PC-3 (cell line): Measurements from ENCODE around the gene DNAH3. TPM values are rescaled to one million over a fixed set of nuclear protein-coding genes. Genes with fewer than 3 reads are reported as not detected.

Source experiments
- ATAC-seq: fragments of 200-7000 bp; cut with Tn5 transposase; 2 replicates; pipeline ENCODE4 v1.9.1; 2020; ENCODE audit warnings: mild to moderate bottlenecking, moderate library complexity
- BruUV-seq: library from RNA; stranded (reverse); fragments of 400-500 nt; replicated peaks from 2 replicates; lab custom pipeline; 2021; lab: Mats Ljungman, UMichigan
- CTCF ChIA-PET: fragments of 300-600 bp; sonication (Branson Sonifier 250); formaldehyde crosslinking; loops from one replicate; lab custom pipeline; 2022; ENCODE audit warnings: antibody characterized with exemption; lab: Charles Lee
- POLR2A ChIA-PET: fragments of 300-600 bp; sonication (Branson Sonifier 250); formaldehyde crosslinking; loops from one replicate; lab custom pipeline; 2022; ENCODE audit warnings: antibody characterized with exemption; ENCODE audit not compliant: unreplicated experiment; lab: Charles Lee
- DNase-seq: peaks from one replicate; pipeline ENCODE4 v3.0.0-alpha.2; 2015
- H2AFZ ChIP-seq: fragments of 300-600 bp; sonication (generic); 2 replicates; pipeline ENCODE4 v1.6.0; 2016; ENCODE audit warnings: antibody characterized with exemption, low read length
- H3F3A ChIP-seq: fragments of 300-600 bp; sonication (generic); one replicate; pipeline ENCODE4 v1.6.0; 2017; ENCODE audit warnings: antibody characterized with exemption, low read length, control low read depth, mild to moderate bottlenecking; ENCODE audit not compliant: unreplicated experiment
- H3K27ac ChIP-seq: fragments of 300-600 bp; sonication (generic); 2 replicates; pipeline ENCODE4 v1.5.1; 2016; ENCODE audit warnings: mild to moderate bottlenecking, low read length
- H3K27me3 ChIP-seq: fragments of 300-600 bp; sonication (generic); 2 replicates; pipeline ENCODE4 v1.6.1; 2016; ENCODE audit warnings: low read length, mixed read lengths
- H3K36me3 ChIP-seq: fragments of 300-600 bp; sonication (generic); 2 replicates; pipeline ENCODE4 v1.6.1; 2016; ENCODE audit warnings: low read depth, mixed run types, low read length, mixed read lengths
- H3K4me1 ChIP-seq: fragments of 300-600 bp; sonication (generic); 2 replicates; pipeline ENCODE4 v1.5.1; 2016; ENCODE audit warnings: low read length; ENCODE audit not compliant: insufficient read depth
- H3K4me2 ChIP-seq: fragments of 300-600 bp; sonication (generic); 2 replicates; pipeline ENCODE4 v1.6.0; 2016; ENCODE audit warnings: low read length
- H3K4me3 ChIP-seq: fragments of 300-600 bp; sonication (generic); 2 replicates; pipeline ENCODE4 v1.5.1; 2016; ENCODE audit warnings: mild to moderate bottlenecking, low read length, mixed read lengths
- H3K79me2 ChIP-seq: fragments of 300-600 bp; sonication (generic); 2 replicates; pipeline ENCODE4 v1.6.1; 2017; ENCODE audit warnings: low read length, mixed read lengths
- H3K9ac ChIP-seq: fragments of 300-600 bp; sonication (generic); 2 replicates; pipeline ENCODE4 v1.6.0; 2016; ENCODE audit warnings: mild to moderate bottlenecking, low read length
- H3K9me2 ChIP-seq: fragments of 300-600 bp; sonication (generic); replicated peaks from 2 replicates; pipeline ENCODE4 v1.6.1; 2016; ENCODE audit warnings: mixed run types, low read length, mixed read lengths
- H3K9me3 ChIP-seq: fragments of 300-600 bp; sonication (generic); 2 replicates; pipeline ENCODE4 v1.6.1; 2016; ENCODE audit warnings: low read length, mixed read lengths
- H4K20me1 ChIP-seq: fragments of 300-600 bp; sonication (generic); 2 replicates; pipeline ENCODE4 v1.6.1; 2016; ENCODE audit warnings: low read length, mixed read lengths
- CTCF ChIP-seq: fragments of 300-600 bp; sonication (generic); conservative IDR thresholded peaks from 2 replicates; pipeline ENCODE4 v1.5.1; 2017; ENCODE audit warnings: antibody characterized with exemption, low read depth, mild to moderate bottlenecking, low read length
- EZH2 ChIP-seq: fragments of 300-600 bp; sonication (generic); IDR thresholded peaks from one replicate; pipeline ENCODE4 v1.6.1; 2017; ENCODE audit warnings: antibody characterized with exemption, mild to moderate bottlenecking, low read length; ENCODE audit not compliant: unreplicated experiment
- EZH2phosphoT487 ChIP-seq: fragments of 300-600 bp; sonication (generic); IDR thresholded peaks from 2 replicates; pipeline ENCODE4 v1.6.1; 2018; ENCODE audit warnings: mild to moderate bottlenecking, antibody characterized with exemption, low read length, borderline replicate concordance
- intact Hi-C: fragments of 100-400 bp; cut with micrococcal nuclease; formaldehyde crosslinking; loops from 2 replicates; pipeline ENCODE4 v1.9.0; 2023
- total RNA-seq: library from RNA; depleted of rRNA; stranded (reverse); fragments of >200 nt; gene quantifications from 2 replicates; pipeline ENCODE4 v1.2.3, GENCODE V29; 2014

The DNAH3 gene
- total RNA-seq, 1 experiment from 2014 or later, result 0.11 TPM

DNA sequence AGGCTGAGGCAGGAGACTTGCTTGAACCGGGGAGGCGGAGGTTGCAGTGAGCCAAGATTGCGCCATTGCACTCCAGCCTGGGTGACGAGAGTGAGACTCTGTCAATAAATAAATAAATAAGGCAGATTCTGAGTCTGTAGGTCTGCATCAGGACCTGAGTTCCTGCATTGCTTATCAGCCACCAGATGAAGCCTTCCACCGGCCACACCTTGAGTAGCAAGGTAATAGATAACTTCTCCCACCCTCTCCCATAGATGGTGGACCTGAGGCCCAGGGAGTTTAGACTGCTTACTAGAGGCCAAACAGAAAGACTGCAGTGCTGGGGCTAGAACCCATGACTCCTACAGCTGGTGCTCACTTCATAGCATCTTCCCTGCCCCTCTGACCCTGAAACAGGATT, 38.7 kb upstream of the DNAH3 start:
- no peak for ATAC-seq
- no peak overlapping the region for H2AFZ ChIP-seq
- POLR2A ChIA-PET, result no interaction called here
- no TSS peak for BruUV-seq
- CTCF ChIA-PET, result interaction anchor here (1.1 to 2.2 kb wide), 4 partner anchors 23 to 111 kb away, joined by 5 to 10 read pairs (median 8); partner anchors contain the start of gene LDAF1
- peaks cover 11% of the 10 kb centered on the region for H3K4me1 ChIP-seq
- no peaks in the 10 kb centered on the region for H3K79me2 ChIP-seq
- no peak overlapping the region for H3K9ac ChIP-seq
- H3K9me3 ChIP-seq, result no peaks in the 10 kb centered on the region
- no peak overlapping the region for H3K27ac ChIP-seq
- no peaks in the 10 kb centered on the region for H3K9me2 ChIP-seq
- no peaks in the 10 kb centered on the region for H4K20me1 ChIP-seq
- intact Hi-C loops, result loop anchor here (5.0 kb wide), 2 partner anchors 88 to 113 kb away; partner anchors contain the start of gene CRYM
- TF ChIP-seq CTCF (no peak), EZH2phosphoT487 (no peak), EZH2 (no peak)
- no peak overlapping the region for H3K4me3 ChIP-seq
- no peaks in the 10 kb centered on the region for H3K27me3 ChIP-seq
- no peak overlapping the region for H3K4me2 ChIP-seq
- H3F3A ChIP-seq, result no peaks in the 10 kb centered on the region
- no peak for DNase-seq
- H3K36me3 ChIP-seq, result no peaks in the 10 kb centered on the region

DNA sequence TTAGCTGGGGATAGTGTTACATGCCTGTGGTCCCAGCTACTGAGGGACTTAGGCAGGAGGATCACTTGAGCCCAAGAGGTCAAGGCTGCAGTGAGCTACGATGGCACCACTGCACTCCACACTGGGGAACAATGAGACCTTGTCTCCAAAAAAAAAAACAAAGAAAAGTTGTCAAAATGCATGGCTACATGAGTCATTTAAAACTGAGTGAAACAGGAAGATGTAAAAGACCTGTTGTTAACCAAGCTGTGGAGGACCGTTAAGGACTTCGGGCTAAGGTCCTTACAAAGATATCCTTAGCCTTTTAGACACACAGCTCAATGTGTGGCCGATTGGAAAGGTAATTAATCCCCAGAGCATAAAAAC, 35.7 kb upstream of the DNAH3 start:
- Histone ChIP-seq H2AFZ (no peak overlapping the region), H3K79me2 (no peaks in the 10 kb centered on the region), H3K9me3 (no peaks in the 10 kb centered on the region), H4K20me1 (no peaks in the 10 kb centered on the region), H3K9ac (no peak overlapping the region), H3K36me3 (peaks cover 2% of the 10 kb centered on the region), H3K4me1 (peaks cover 11% of the 10 kb centered on the region), H3K4me2 (no peak overlapping the region), H3K4me3 (no peak overlapping the region), H3K27ac (no peak overlapping the region), H3K27me3 (no peaks in the 10 kb centered on the region), H3F3A (no peaks in the 10 kb centered on the region), H3K9me2 (no peaks in the 10 kb centered on the region)
- intact Hi-C loops, result loop anchor here (5.0 kb wide), 2 partner anchors 91 to 116 kb away; partner anchors contain the start of gene CRYM
- no peak for TF ChIP-seq CTCF
- TF ChIP-seq EZH2phosphoT487, result no peak
- TF ChIP-seq EZH2, result no peak
- no TSS peak for BruUV-seq
- DNase-seq (no peak), ATAC-seq (no peak)
- POLR2A ChIA-PET, result interaction anchor here (0.6 kb wide), 1 partner anchor 9 kb away, joined by 6 read pairs; no protein-coding TSS in a partner anchor
- CTCF ChIA-PET, result interaction anchor here (0.7 kb wide), 2 partner anchors 19 to 67 kb away, joined by 3 to 9 read pairs; no protein-coding TSS in a partner anchor

- Histone ChIP-seq H3F3A (no peaks in the 10 kb centered on the region), H2AFZ (no peak overlapping the region), H3K27ac (no peak overlapping the region), H3K36me3 (peaks cover 3% of the 10 kb centered on the region), H3K9me2 (no peaks in the 10 kb centered on the region), H3K79me2 (no peaks in the 10 kb centered on the region), H3K4me2 (no peak overlapping the region), H4K20me1 (no peaks in the 10 kb centered on the region), H3K4me3 (no peak overlapping the region), H3K27me3 (no peaks in the 10 kb centered on the region), H3K9ac (no peak overlapping the region), H3K9me3 (no peaks in the 10 kb centered on the region), H3K4me1 (peaks cover 11% of the 10 kb centered on the region)
- intact Hi-C loops, result loop anchor here (5.0 kb wide), 2 partner anchors 92 to 117 kb away; partner anchors contain the start of gene CRYM
- BruUV-seq, result no TSS peak
- DNase-seq (no peak), ATAC-seq (no peak)
- ChIA-PET POLR2A (interaction anchor here (0.6 kb wide), 1 partner anchor 9 kb away, joined by 6 read pairs; no protein-coding TSS in a partner anchor), CTCF (interaction anchor here (0.7 kb wide), 2 partner anchors 19 to 67 kb away, joined by 3 to 9 read pairs; no protein-coding TSS in a partner anchor)
- TF ChIP-seq EZH2phosphoT487 (no peak), EZH2 (no peak), CTCF (no peak)
Measured at GRCh38 chr16:21185659-21186325, 35.1 kb upstream of the DNAH3 start.
